Colon (tissue), 2 donors: ENCODE data around the gene CHIC2.
A peak's percentile ranks its signal among the peaks of the same experiment; 100 is the strongest.

Source experiments
- FAIRE-seq: peaks from 2 replicates; lab custom pipeline; 2012; peaks lifted over from hg19 to GRCh38; lab: Jason Lieb, UNC
- donor health status: control.
- donor health status: control.

The CHIC2 gene

DNA sequence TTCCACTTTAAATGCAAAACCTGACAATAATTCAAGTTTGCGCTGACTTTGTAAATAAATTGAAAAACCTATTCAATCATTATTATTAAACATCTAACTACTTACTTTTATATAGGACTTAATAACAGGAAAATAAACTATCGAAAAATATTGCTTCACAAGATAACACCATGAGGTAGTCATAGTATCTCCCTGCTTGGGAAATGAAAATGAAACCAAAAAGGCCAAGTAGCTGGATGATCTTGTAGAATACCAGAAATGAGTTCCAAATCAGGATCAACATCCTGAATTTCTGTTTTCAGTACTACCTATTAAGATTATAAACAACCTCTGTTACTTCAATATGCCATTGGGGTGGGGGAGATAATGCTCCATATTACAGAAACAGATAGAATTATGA, 58.9 kb downstream of the CHIC2 start:
- peak; percentile 45 for FAIRE-seq

- no peak for FAIRE-seq
Measured at GRCh38 chr4:54004463-54004862, 59.9 kb downstream of the CHIC2 start.

DNA sequence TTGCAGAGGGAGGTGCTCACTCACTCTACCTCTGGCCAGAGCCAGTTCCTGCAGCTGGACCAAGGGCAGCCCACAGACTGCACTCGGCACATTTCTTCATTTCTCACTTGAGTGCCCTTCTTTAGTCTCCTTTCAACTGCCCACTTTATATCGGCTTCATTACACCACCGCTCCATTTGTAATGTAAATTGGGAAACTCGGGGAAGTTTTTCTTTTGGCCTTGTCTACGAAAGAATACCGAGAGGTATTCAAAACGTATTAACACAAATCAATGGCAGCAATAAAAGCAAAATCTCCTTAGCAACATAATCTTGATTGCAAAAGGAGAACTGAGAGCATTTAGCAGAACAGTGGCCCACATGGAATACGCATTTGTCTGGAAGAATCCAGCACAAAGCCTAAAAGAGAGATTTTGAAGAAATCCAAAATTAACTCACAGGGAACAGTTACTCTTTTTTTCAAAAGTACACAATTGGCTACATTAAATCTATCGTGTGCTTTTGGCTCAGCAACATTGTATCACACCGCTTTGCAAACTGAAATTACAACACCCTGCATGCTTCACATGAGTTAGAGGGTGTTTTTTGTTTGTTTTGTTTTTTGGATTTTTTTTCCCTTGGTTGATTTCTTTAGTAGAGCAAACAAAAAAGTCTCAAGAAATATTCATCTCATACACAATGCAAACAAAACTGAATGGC, 62.6 kb downstream of the CHIC2 start:
- FAIRE-seq = no peak

DNA sequence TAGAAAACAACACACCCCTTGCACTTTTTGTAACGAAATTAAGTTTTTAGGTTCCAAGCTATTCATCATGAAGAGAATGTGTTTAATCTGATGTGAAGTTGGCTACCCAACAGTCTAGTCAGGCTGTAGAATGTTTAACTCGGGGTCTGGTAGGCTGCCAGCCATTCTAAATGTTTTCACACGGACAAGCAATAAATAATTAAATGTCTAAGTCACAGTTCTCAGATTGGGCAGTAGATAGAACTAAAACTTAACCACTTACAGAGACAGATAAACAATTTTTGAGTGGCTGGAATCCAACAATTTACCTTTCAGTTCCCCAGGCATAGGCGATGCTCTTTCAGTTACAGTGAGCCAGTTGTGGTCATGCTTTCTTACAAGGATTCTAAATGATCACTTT, 66.5 kb downstream of the CHIC2 start:
- no peak for FAIRE-seq

DNA sequence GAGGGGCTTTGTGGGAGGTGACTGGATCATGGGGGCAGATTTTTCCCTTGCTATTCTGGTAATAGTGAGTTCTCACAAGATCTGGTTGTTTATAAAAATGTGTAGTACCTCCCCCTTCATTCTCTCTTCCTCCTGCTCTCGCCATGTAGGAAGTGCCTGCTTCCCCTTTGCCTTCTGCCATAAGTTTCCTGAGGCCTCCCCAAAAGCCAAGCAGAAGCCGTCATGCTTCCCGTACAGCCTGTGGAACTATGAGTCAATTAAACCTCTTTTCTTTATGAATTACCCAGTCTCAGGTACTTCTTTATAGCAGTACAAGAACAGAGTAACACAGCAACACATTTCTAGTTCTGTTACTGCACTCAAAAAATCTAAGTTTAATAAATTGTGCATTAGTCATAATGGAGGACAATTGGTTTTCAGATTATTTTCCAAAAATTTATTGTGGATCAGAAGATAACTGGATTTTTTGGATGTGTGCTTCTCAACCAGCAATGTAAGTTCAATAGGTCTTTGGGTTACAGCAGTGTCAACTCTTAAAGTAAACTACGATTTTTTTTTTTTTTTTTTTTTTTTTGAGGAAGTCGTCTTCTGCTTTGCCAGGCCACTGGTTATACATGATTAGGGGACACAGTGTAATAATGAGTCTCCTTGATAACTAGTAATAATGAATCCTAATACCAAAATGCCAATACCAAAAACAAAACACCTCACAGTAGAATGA, 69.9 kb downstream of the CHIC2 start:
- no peak for FAIRE-seq

GRCh38 chr4:53992785-53993184, 71.6 kb downstream of the CHIC2 start:
- FAIRE-seq = no peak

- no peak for FAIRE-seq
Measured at GRCh38 chr4:53991821-53992220, 72.6 kb downstream of the CHIC2 start.

DNA sequence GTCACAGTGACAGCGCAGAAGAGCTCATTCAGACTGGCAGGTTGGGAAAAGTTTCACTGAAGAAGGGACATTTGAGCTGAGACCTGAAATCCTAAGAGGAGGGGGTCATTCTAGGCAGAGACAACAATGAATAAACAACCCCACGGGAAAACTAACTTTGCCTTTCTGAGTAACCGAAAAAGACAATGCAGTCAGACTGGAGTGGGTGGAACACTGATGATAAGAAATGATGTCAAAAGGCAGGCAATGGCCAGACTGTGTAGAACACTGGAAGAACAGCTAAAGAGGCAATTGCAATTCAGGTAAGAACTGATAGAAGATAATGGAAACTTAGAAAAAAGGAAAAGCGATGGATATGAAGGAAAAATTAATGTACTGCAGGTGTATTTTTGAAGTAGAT, 73.8 kb downstream of the CHIC2 start:
- FAIRE-seq = no peak

- FAIRE-seq = no peak
Measured at GRCh38 chr4:53987761-53988171, 76.6 kb downstream of the CHIC2 start.

- FAIRE-seq = no peak
Measured at GRCh38 chr4:53986062-53986461, 78.3 kb downstream of the CHIC2 start.

DNA sequence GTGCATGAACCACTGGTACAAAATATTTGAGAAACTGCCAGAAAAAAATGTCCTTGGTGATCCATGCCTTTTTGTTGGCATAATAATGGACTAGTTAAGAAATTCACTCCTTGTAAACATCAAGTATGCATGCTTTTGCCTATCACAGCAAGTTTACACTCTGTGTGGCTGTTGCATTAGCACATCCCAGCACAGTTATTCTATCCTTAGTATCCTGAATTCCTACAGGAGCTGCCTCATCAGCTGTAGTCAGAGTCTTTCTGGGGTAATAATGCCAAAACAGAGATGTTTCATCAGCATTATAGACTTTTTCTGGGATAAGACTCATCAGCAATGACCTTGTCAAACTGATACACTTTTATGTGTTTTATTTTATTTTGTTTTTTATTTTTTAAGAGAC, 82.8 kb downstream of the CHIC2 start:
- no peak for FAIRE-seq

GRCh38 chr4:53981066-53981465, 83.3 kb downstream of the CHIC2 start:
- FAIRE-seq = no peak

DNA sequence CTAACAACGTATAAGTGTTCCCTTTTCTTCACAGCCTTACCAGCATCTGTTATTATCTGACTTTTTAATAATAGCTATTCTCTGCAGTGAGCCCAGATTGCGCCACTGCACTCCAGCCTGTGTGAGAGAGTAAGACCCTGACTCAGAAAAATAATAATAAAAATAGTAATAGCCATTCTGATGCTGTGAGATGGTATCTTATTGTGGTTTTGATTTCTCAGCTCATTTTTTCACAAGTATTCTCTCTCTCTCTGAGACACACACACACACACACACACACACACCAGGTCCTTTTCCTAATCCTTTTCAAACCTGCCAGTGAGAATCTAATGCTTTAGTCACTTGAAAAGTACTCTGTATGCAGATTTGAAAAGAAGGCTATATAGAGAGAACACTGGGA, 89.8 kb downstream of the CHIC2 start:
- no peak for FAIRE-seq

DNA sequence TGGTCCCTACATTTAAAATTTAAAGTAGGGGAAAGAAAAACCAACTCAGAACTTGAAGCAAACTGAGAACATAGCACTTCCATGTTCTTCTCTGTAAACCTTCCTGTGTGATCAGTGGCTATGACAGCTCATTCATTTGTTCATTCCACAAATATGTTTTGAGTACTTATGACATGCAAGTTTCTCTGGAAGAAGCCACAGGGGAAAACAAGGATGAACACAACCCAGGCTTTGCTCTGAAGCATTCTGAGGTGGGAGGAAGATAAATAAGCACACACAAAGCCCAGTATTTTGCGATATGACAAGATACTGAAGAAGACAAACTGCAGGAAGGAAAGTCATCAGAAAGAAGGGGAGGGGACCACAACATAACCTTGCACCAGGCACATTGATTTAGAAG, 96.4 kb downstream of the CHIC2 start:
- no peak for FAIRE-seq

DNA sequence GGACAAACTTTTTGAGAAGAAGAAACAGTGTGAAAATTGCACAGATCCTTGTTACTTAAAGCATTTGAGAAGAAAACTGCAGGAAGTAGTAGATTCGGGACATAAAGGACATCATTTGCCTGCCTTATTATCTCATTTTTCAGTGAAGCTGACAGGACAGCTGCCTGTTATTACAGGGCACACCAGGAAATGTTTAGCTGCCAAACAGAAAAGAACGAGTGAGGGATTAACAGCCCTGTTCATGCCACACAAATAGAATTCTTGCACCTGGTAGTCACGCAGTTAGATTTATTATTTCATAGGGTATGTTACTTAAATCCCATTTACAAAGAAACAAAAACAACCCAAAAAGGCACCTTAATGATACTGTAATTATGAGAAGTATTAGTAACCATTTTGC, 100.6 kb downstream of the CHIC2 start:
- no peak for FAIRE-seq

GRCh38 chr4:53963336-53963735, 101.1 kb downstream of the CHIC2 start:
- no peak for FAIRE-seq

DNA sequence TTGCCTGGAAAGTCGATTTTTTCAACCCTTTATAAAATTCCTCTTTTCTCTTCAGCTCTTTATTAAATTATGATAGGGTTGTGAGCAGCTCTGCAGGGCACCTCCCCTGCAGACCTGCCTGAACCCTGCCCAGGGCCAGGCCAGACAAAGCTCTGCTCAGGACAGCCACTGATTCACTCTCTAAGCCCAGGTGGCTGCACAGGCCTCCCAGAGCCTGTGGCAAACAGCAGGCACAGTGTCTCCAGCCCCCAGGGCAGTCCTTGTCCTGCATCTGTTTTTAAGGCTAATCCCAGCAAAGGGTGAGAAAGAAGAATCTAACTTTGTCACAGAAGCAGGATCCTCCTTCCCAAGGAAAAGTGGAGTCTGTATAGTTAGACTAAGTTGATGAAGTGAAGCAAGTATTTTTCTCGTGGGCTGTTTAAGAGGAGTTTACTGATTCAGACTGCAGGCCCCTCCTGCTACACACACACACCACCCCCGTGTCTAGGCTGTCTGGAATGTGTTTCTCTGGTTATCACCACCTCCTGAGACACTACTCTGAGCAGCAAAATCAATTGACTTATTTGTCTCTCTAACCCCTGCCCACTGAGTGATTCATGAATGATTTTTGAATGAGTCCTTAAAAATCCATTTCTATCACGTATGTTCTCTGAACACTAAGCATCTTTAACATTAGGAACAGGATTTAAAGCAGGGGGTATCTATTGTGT, 101.7 kb downstream of the CHIC2 start:
- no peak for FAIRE-seq

GRCh38 chr4:53961351-53961750, 103.1 kb downstream of the CHIC2 start:
- FAIRE-seq = no peak

- no peak for FAIRE-seq
Measured at GRCh38 chr4:53960843-53961242, 103.6 kb downstream of the CHIC2 start.
